HEK293 (cell line): ENCODE measurements around the gene KCNMA1.

Experiments used
- CTCF ChIA-PET: fragments of 350-600 bp; formaldehyde crosslinking; extraction: SDS; loops from one replicate; lab custom pipeline; 2021; ENCODE audit warnings: antibody characterized with exemption; lab: Yijun Ruan, JAX
- POLR2A ChIA-PET: fragments of 300-600 bp; formaldehyde crosslinking; extraction: SDS; loops from one replicate; lab custom pipeline; 2020; ENCODE audit warnings: antibody characterized with exemption, inconsistent platforms; lab: Yijun Ruan, JAX
- H3K27ac ChIP-seq: fragments of 200-500 bp; sonication (Bioruptor generic); 2 replicates; pipeline ENCODE4 v1.5.1; 2014; ENCODE audit warnings: low read depth, low read length, control low read depth, inconsistent platforms; ENCODE audit errors: extremely low read depth
- H3K36me3 ChIP-seq, 2 experiments: fragments of 200-500 bp in 1 of 2; sonication (Bioruptor generic) in 1 of 2; 1 replicate in 1 of 2; 2 replicates in 1 of 2; pipeline ENCODE4 v1.5.1; 2014 to 2017; ENCODE audit warnings: inconsistent platforms in 2 of 2, low read length in 2 of 2; ENCODE audit not compliant: control insufficient read depth in 2 of 2, insufficient read depth in 1 of 2
- H3K4me1 ChIP-seq: fragments of 200-500 bp; sonication (Bioruptor generic); 2 replicates; pipeline ENCODE4 v1.5.1; 2014; ENCODE audit warnings: mild to moderate bottlenecking, low read length, inconsistent platforms; ENCODE audit not compliant: control insufficient read depth, insufficient read depth
- H3K4me3 ChIP-seq: 2 replicates; pipeline ENCODE4 v1.5.1; 2011; ENCODE audit warnings: low read depth, mild to moderate bottlenecking, control low read depth, low read length, moderate library complexity
- H3K9me3 ChIP-seq: fragments of 200-500 bp; sonication (Bioruptor generic); 2 replicates; pipeline ENCODE4 v1.5.1; 2014; ENCODE audit warnings: low read depth, low read length, inconsistent platforms; ENCODE audit not compliant: control insufficient read depth, insufficient read depth
- EGR2 ChIP-seq: fragments of 450-650 bp; formaldehyde crosslinking; IDR thresholded peaks from 2 replicates; pipeline ENCODE4 v1.5.1; 2016; ENCODE audit warnings: low read depth, missing biosample characterization, missing genetic modification characterization
- GLIS1 ChIP-seq: fragments of 450-650 bp; formaldehyde crosslinking; IDR thresholded peaks from 2 replicates; pipeline ENCODE4 v1.5.1; 2016; ENCODE audit warnings: missing biosample characterization, missing genetic modification characterization
- HOXA7 ChIP-seq: sonication (generic); formaldehyde crosslinking; IDR thresholded peaks from 2 replicates; pipeline ENCODE4 v1.8.1; 2022; ENCODE audit warnings: missing genetic modification reagents, borderline replicate concordance
- MZF1 ChIP-seq: fragments of 450-650 bp; formaldehyde crosslinking; IDR thresholded peaks from 2 replicates; pipeline ENCODE4 v1.5.1; 2017; ENCODE audit warnings: missing biosample characterization, missing genetic modification characterization, borderline replicate concordance
- OSR2 ChIP-seq: fragments of 450-650 bp; formaldehyde crosslinking; IDR thresholded peaks from 2 replicates; pipeline ENCODE4 v1.5.1; 2016; ENCODE audit warnings: missing biosample characterization, missing genetic modification characterization
- SETDB1 ChIP-seq: IDR thresholded peaks from one replicate; pipeline ENCODE4 v1.6.1; 2017; ENCODE audit warnings: mild to moderate bottlenecking, low read length, moderate library complexity, mixed read lengths; ENCODE audit not compliant: insufficient read length
- YY1 ChIP-seq: fragments of 450-650 bp; formaldehyde crosslinking; IDR thresholded peaks from 2 replicates; pipeline ENCODE4 v1.5.1; 2018; ENCODE audit warnings: missing biosample characterization, missing genetic modification characterization
- ZFP69B ChIP-seq: fragments of 450-650 bp; formaldehyde crosslinking; IDR thresholded peaks from 2 replicates; pipeline ENCODE4 v1.5.1; 2016; ENCODE audit warnings: missing biosample characterization, missing genetic modification characterization
- ZIC2 ChIP-seq: fragments of 450-650 bp; formaldehyde crosslinking; IDR thresholded peaks from 2 replicates; pipeline ENCODE4 v1.5.1; 2016; ENCODE audit warnings: missing biosample characterization, missing genetic modification characterization
- ZNF133 ChIP-seq: fragments of 450-650 bp; formaldehyde crosslinking; IDR thresholded peaks from 2 replicates; pipeline ENCODE4 v1.5.1; 2016; ENCODE audit warnings: missing biosample characterization, missing genetic modification characterization
- ZNF146 ChIP-seq: fragments of 450-650 bp; formaldehyde crosslinking; IDR thresholded peaks from 2 replicates; pipeline ENCODE4 v1.5.1; 2016; ENCODE audit warnings: missing biosample characterization, missing genetic modification characterization
- ZNF174 ChIP-seq: fragments of 450-650 bp; formaldehyde crosslinking; IDR thresholded peaks from 2 replicates; pipeline ENCODE4 v1.5.0; 2017; ENCODE audit warnings: missing biosample characterization, mild to moderate bottlenecking, missing genetic modification characterization
- ZNF214 ChIP-seq: fragments of 450-650 bp; formaldehyde crosslinking; IDR thresholded peaks from 2 replicates; pipeline ENCODE4 v1.5.1; 2017; ENCODE audit warnings: missing biosample characterization, mild to moderate bottlenecking, missing genetic modification characterization, borderline replicate concordance
- ZNF239 ChIP-seq: fragments of 450-650 bp; formaldehyde crosslinking; IDR thresholded peaks from 2 replicates; pipeline ENCODE4 v1.5.1; 2016; ENCODE audit warnings: missing biosample characterization, missing genetic modification characterization
- ZNF324 ChIP-seq: fragments of 450-650 bp; formaldehyde crosslinking; IDR thresholded peaks from 2 replicates; pipeline ENCODE4 v1.5.1; 2016; ENCODE audit warnings: missing biosample characterization, missing genetic modification characterization
- ZNF335 ChIP-seq: fragments of 450-650 bp; formaldehyde crosslinking; conservative IDR thresholded peaks from 2 replicates; pipeline ENCODE4 v1.5.1; 2016; ENCODE audit warnings: missing biosample characterization, missing genetic modification characterization
- ZNF341 ChIP-seq: fragments of 450-650 bp; formaldehyde crosslinking; IDR thresholded peaks from 2 replicates; pipeline ENCODE4; 2016; ENCODE audit warnings: low read depth, missing biosample characterization, missing genetic modification characterization
- ZNF350 ChIP-seq: fragments of 450-650 bp; formaldehyde crosslinking; IDR thresholded peaks from 2 replicates; pipeline ENCODE4 v1.5.0; 2017; ENCODE audit warnings: missing biosample characterization, mild to moderate bottlenecking, missing genetic modification characterization
- ZNF354C ChIP-seq: fragments of 450-650 bp; formaldehyde crosslinking; IDR thresholded peaks from 2 replicates; pipeline ENCODE4 v1.5.1; 2016; ENCODE audit warnings: missing biosample characterization, missing genetic modification characterization, low read depth, borderline replicate concordance
- ZNF423 ChIP-seq: fragments of 450-650 bp; formaldehyde crosslinking; IDR thresholded peaks from 2 replicates; pipeline ENCODE4 v1.5.1; 2016; ENCODE audit warnings: missing biosample characterization, missing genetic modification characterization
- ZNF558 ChIP-seq: fragments of 450-650 bp; formaldehyde crosslinking; IDR thresholded peaks from 2 replicates; pipeline ENCODE4 v1.5.1; 2016; ENCODE audit warnings: missing biosample characterization, missing genetic modification characterization
- ZNF561 ChIP-seq: fragments of 450-650 bp; IDR thresholded peaks from 2 replicates; pipeline ENCODE4 v1.5.1; 2018; ENCODE audit warnings: missing biosample characterization, missing genetic modification characterization, borderline replicate concordance
- ZNF585B ChIP-seq: fragments of 450-650 bp; formaldehyde crosslinking; IDR thresholded peaks from 2 replicates; pipeline ENCODE4 v1.5.1; 2016; ENCODE audit warnings: missing biosample characterization, missing genetic modification characterization
- ZNF596 ChIP-seq: fragments of 450-650 bp; IDR thresholded peaks from 2 replicates; pipeline ENCODE4 v1.5.0; 2018; ENCODE audit warnings: missing biosample characterization, mild to moderate bottlenecking, missing genetic modification characterization, moderate library complexity
- ZNF629 ChIP-seq: fragments of 450-650 bp; formaldehyde crosslinking; IDR thresholded peaks from 2 replicates; pipeline ENCODE4 v1.5.1; 2017; ENCODE audit warnings: missing biosample characterization, missing genetic modification characterization
- ZNF785 ChIP-seq: fragments of 450-650 bp; formaldehyde crosslinking; IDR thresholded peaks from 2 replicates; pipeline ENCODE4 v1.5.1; 2016; ENCODE audit warnings: missing biosample characterization, missing genetic modification characterization
- ZSCAN16 ChIP-seq: fragments of 450-650 bp; formaldehyde crosslinking; IDR thresholded peaks from 2 replicates; pipeline ENCODE4 v1.5.1; 2016; ENCODE audit warnings: missing biosample characterization, missing genetic modification characterization
- TF ChIP-seq, protein P1 (sequence below): sonication (generic); formaldehyde crosslinking; IDR thresholded peaks from 2 replicates; pipeline ENCODE4 v1.8.1; 2022; ENCODE audit warnings: mild to moderate bottlenecking, moderate library complexity, missing genetic modification reagents
- TF ChIP-seq, protein P2 (sequence below): fragments of 450-650 bp; formaldehyde crosslinking; IDR thresholded peaks from 2 replicates; pipeline ENCODE4 v1.5.1; 2016; ENCODE audit warnings: missing biosample characterization, missing genetic modification characterization
- TF ChIP-seq, protein P3 (sequence below): fragments of 450-650 bp; formaldehyde crosslinking; IDR thresholded peaks from 2 replicates; pipeline ENCODE4 v1.5.1; 2016; ENCODE audit warnings: missing biosample characterization, missing genetic modification characterization, borderline replicate concordance
- TF ChIP-seq, protein P4 (sequence below): fragments of 450-650 bp; formaldehyde crosslinking; IDR thresholded peaks from 2 replicates; pipeline ENCODE4 v1.5.1; 2017; ENCODE audit warnings: missing biosample characterization, missing genetic modification characterization
- TF ChIP-seq, protein P5 (sequence below): fragments of 450-650 bp; formaldehyde crosslinking; IDR thresholded peaks from 2 replicates; pipeline ENCODE4 v1.5.1; 2016; ENCODE audit warnings: missing biosample characterization, missing genetic modification characterization

The KCNMA1 gene

DNA sequence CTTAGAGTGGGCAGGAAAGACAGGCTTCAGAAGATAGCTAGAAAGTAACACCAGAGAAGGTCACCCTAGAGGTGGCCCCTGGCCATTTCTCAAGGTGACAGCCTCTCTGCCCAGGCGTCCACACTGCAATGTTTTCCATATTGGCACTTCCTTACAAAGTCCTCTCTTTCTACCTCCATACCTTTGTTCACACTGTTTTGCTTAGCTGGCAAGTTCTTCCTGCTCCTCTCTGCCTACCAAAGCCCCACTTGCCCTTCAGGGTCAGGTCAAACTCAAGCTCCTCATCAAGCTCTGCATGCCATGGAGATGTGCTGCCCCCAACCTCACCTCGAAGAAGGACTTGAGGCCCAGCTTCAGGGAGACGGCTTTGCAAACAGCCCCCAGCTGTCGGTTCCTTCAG is 190.9 kb downstream of the KCNMA1 start:
- no peaks in the 10 kb centered on the region for H3K4me1 ChIP-seq
- POLR2A ChIA-PET: no interaction called here
- CTCF ChIA-PET: interaction anchor here (0.6 to 0.7 kb wide), 2 partner anchors 23 to 40 kb away, joined by 4 read pairs; no protein-coding TSS in a partner anchor
- no peak overlapping the region for H3K27ac ChIP-seq
- no peaks in the 10 kb centered on the region for H3K36me3 ChIP-seq
- no peak overlapping the region for H3K4me3 ChIP-seq
- TF ChIP-seq ZIC2 (tag by site-specific recombination) (no peak), ZNF214 (tag by site-specific recombination) (no peak), ZNF335 (no peak), ZNF629 (no peak), EGR2 (no peak), ZNF133 (no peak), ZSCAN16 (tag by site-specific recombination) (no peak), ZNF596 (tag by site-specific recombination) (no peak), YY1 (tag by site-specific recombination) (no peak), ZNF354C (no peak), ZNF350 (tag by site-specific recombination) (no peak), ZNF341 (no peak), HOXA7 (CRISPR knock-in tag) (no peak), ZNF423 (no peak), GLIS1 (tag by site-specific recombination) (no peak), ZNF174 (tag by site-specific recombination) (no peak)
- TF ChIP-seq, protein P1, sequence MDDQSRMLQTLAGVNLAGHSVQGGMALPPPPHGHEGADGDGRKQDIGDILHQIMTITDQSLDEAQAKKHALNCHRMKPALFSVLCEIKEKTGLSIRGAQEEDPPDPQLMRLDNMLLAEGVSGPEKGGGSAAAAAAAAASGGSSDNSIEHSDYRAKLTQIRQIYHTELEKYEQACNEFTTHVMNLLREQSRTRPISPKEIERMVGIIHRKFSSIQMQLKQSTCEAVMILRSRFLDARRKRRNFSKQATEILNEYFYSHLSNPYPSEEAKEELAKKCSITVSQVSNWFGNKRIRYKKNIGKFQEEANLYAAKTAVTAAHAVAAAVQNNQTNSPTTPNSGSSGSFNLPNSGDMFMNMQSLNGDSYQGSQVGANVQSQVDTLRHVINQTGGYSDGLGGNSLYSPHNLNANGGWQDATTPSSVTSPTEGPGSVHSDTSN (CRISPR knock-in tag): no peak
- TF ChIP-seq, all 188 proteins: peak for 0
- no peaks in the 10 kb centered on the region for H3K9me3 ChIP-seq

DNA sequence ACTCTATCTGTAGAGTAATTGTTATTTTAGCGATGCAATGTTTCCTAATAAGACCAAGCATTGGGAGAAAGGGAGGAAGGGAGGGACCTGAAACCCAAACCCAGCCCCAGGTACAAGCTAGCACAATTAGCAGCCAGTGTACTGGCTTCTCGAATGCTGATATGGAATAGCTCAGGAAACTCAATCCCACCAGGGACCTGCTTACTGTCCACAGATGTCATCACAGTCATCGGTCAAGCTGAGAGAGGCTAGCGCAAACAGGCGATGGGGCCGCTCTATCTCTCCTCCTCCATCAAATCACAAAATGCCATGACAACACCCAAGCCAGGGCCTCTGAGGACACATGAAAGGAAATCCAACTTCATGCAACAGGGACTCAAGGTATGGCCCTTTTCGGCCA is 192.1 kb downstream of the KCNMA1 start:
- H3K4me3 ChIP-seq: no peak overlapping the region
- H3K27ac ChIP-seq: no peak overlapping the region
- H3K36me3 ChIP-seq: no peaks in the 10 kb centered on the region
- POLR2A ChIA-PET: no interaction called here
- no peaks in the 10 kb centered on the region for H3K4me1 ChIP-seq
- CTCF ChIA-PET: no interaction called here
- H3K9me3 ChIP-seq: no peaks in the 10 kb centered on the region
- TF ChIP-seq ZNF239 (tag by site-specific recombination) (no peak), ZNF561 (no peak), MZF1 (tag by site-specific recombination) (no peak), ZFP69B (tag by site-specific recombination) (no peak), ZNF585B (tag by site-specific recombination) (no peak), ZNF558 (tag by site-specific recombination) (no peak), ZNF324 (tag by site-specific recombination) (no peak), ZNF785 (tag by site-specific recombination) (no peak), OSR2 (tag by site-specific recombination) (no peak), ZNF146 (no peak), SETDB1 (no peak)
- TF ChIP-seq, protein P2, sequence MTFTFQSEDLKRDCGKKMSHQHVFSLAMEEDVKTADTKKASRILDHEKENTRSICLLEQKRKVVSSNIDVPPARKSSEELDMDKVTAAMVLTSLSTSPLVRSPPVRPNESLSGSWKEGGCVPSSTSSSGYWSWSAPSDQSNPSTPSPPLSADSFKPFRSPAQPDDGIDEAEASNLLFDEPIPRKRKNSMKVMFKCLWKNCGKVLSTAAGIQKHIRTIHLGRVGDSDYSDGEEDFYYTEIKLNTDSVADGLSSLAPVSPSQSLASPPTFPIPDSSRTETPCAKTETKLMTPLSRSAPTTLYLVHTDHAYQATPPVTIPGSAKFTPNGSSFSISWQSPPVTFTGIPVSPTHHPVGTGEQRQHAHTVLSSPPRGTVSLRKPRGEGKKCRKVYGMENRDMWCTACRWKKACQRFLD (tag by site-specific recombination): no peak
- TF ChIP-seq, protein P3, sequence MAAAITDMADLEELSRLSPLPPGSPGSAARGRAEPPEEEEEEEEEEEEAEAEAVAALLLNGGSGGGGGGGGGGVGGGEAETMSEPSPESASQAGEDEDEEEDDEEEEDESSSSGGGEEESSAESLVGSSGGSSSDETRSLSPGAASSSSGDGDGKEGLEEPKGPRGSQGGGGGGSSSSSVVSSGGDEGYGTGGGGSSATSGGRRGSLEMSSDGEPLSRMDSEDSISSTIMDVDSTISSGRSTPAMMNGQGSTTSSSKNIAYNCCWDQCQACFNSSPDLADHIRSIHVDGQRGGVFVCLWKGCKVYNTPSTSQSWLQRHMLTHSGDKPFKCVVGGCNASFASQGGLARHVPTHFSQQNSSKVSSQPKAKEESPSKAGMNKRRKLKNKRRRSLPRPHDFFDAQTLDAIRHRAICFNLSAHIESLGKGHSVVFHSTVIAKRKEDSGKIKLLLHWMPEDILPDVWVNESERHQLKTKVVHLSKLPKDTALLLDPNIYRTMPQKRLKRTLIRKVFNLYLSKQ (tag by site-specific recombination): no peak
- TF ChIP-seq, protein P4, sequence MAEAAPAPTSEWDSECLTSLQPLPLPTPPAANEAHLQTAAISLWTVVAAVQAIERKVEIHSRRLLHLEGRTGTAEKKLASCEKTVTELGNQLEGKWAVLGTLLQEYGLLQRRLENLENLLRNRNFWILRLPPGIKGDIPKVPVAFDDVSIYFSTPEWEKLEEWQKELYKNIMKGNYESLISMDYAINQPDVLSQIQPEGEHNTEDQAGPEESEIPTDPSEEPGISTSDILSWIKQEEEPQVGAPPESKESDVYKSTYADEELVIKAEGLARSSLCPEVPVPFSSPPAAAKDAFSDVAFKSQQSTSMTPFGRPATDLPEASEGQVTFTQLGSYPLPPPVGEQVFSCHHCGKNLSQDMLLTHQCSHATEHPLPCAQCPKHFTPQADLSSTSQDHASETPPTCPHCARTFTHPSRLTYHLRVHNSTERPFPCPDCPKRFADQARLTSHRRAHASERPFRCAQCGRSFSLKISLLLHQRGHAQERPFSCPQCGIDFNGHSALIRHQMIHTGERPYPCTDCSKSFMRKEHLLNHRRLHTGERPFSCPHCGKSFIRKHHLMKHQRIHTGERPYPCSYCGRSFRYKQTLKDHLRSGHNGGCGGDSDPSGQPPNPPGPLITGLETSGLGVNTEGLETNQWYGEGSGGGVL (tag by site-specific recombination): no peak
- TF ChIP-seq, protein P5, sequence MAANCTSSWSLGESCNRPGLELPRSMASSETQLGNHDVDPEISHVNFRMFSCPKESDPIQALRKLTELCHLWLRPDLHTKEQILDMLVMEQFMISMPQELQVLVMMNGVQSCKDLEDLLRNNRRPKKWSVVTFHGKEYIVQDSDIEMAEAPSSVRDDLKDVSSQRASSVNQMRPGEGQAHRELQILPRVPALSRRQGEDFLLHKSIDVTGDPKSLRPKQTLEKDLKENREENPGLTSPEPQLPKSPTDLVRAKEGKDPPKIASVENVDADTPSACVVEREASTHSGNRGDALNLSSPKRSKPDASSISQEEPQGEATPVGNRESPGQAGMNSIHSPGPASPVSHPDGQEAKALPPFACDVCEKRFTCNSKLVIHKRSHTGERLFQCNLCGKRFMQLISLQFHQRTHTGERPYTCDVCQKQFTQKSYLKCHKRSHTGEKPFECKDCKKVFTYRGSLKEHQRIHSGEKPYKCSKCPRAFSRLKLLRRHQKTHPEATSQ (tag by site-specific recombination): no peak
